GM12892 (cell line): Measurements from ENCODE around the gene DCUN1D4.

Experiments
- POLR2A ChIP-seq: IDR thresholded peaks from 2 replicates; pipeline ENCODE4 v1.6.1; 2011; ENCODE audit warnings: low read depth, low read length, control low read depth
- POLR2AphosphoS5 ChIP-seq: IDR thresholded peaks from 2 replicates; pipeline ENCODE4 v1.6.1; 2011; ENCODE audit warnings: low read depth, low read length, control low read depth
- TAF1 ChIP-seq: IDR thresholded peaks from 2 replicates; pipeline ENCODE4 v1.6.1; 2011; ENCODE audit warnings: low read depth, mild to moderate bottlenecking, control low read depth, low read length, borderline replicate concordance

- TF ChIP-seq POLR2A = no peak
- TF ChIP-seq POLR2AphosphoS5 = no peak
- no peak for TF ChIP-seq TAF1
Observed at GRCh38 chr4:51840781-51841180, 2.2 kb upstream of the DCUN1D4 start.
